Ovary (tissue), 9 donors: Measurements from ENCODE around the gene MYRIP. TPM values are rescaled to one million over a fixed set of nuclear protein-coding genes. Genes with fewer than 3 reads are reported as not detected.
"Not testable (repeated sequence)": the region's sequence is repeated elsewhere in the genome, so short reads cannot be mapped to it uniquely, and the experiment has no call there.

Experiments
- DNase-seq, 5 donors: peaks; one replicate each; pipeline ENCODE4 v3.0.0-alpha.2; 2019 to 2020
- H3K27ac ChIP-seq, 2 donors: fragments of 200-600 bp; one replicate each; pipeline versions ENCODE4 v1.5.1 to v1.8.0; 2019 to 2022
- H3K27me3 ChIP-seq: fragments of 200-600 bp; one replicate; pipeline ENCODE4 v1.8.0; 2022
- H3K36me3 ChIP-seq: fragments of 200-600 bp; sonication (generic); one replicate; pipeline ENCODE4 v1.5.1; 2019
- H3K4me1 ChIP-seq: one replicate; pipeline ENCODE4 v1.8.1; 2013; ENCODE audit warnings: mild to moderate bottlenecking, moderate library complexity; ENCODE audit not compliant: insufficient read depth
- H3K4me3 ChIP-seq: fragments of 200-600 bp; sonication (generic); one replicate; pipeline ENCODE4 v1.5.1; 2017
- H3K9me3 ChIP-seq, 2 donors: fragments of 200-600 bp in 1 of 2; sonication (generic) in 1 of 2; one replicate each; pipeline versions ENCODE4 v1.5.1 to v1.8.1; 2013 to 2019; ENCODE audit warnings: mild to moderate bottlenecking in 1 of 2, moderate library complexity in 1 of 2
- CTCF ChIP-seq, 3 donors: fragments of 450-650 bp in 2 of 3; fragments of 200-600 bp in 1 of 3; IDR thresholded peaks; one replicate each; pipeline versions ENCODE4 v1.5.1 to v1.8.0; 2016 to 2022; ENCODE audit warnings: antibody characterized with exemption in 3 of 3, mild to moderate bottlenecking in 1 of 3
- EP300 ChIP-seq: sonication (generic); formaldehyde crosslinking; IDR thresholded peaks from one replicate; pipeline ENCODE4 v1.6.1; 2017; ENCODE audit warnings: antibody characterized with exemption
- POLR2A ChIP-seq: fragments of 450-650 bp; IDR thresholded peaks from one replicate; pipeline ENCODE4 v1.6.1; 2017; ENCODE audit warnings: antibody characterized with exemption, mild to moderate bottlenecking, moderate library complexity
- WGBS, 3 donors: extraction: QIAGEN DNeasy Blood & Tissue Kit in 1 of 3; methylation state at CpG; one replicate each; pipeline versions ENCODE4 v1.1.5 to v1.1.7; 2013 to 2017; 5-methylcytosine and 5-hydroxymethylcytosine counted together
- intact Hi-C, 4 donors: fragments of 100-400 bp; cut with DNase I; formaldehyde crosslinking; loops; one replicate each; pipeline versions ENCODE4 v1.11.0 to v1.15.1; 2022 to 2023
- polyA plus RNA-seq, 2 donors: library from polyadenylated mRNA; stranded (reverse); fragments of 200-250 nt in 1 of 2; fragments of 350-450 nt in 1 of 2; fragmentation: Illumina TruSeq in 1 of 2; extraction: RNeasy Lipid Tissue Mini Kit (QIAGEN cat#74804) in 1 of 2; gene quantifications; one replicate each; pipeline ENCODE4 v1.2.3, GENCODE V29; 2013 to 2014
- total RNA-seq, 7 donors: library from RNA; depleted of rRNA in 2 of 7; stranded (reverse); fragments of >200 nt in 2 of 7; fragmentation: NEBNext Ultra II Directional in 3 of 7; extraction: Animal tissue kit (Norgen Biotek cat#: 25700) in 3 of 7; gene quantifications; one replicate each; pipeline versions ENCODE4 v1.1.0 to v1.2.4, GENCODE V29; 2016 to 2023
- donor health status: DM: no; HTN: no; CAD: no; lungs with moderate emphysema.
- donor health status: DM: no; HTN: no; CAD: no.
- donor health status: Bipolar disorder and iron deficiency.
- donor health status: DM: yes; HTN: yes; CAD: no.
- donor health status: DM: no; HTN: no; CAD: no.
- donor health status: DM: yes; HTN: yes; CAD: no.

Gene MYRIP
- total and polyA plus RNA-seq, 9 donors: 2.8 to 8.4 (median 4.5) TPM

GRCh38 chr3:39812537-39812936 lies 3.1 kb downstream of the MYRIP start:
- no peak for DNase-seq
- H3K27me3 ChIP-seq: no peaks in the 10 kb centered on the region
- H3K9me3 ChIP-seq: no peaks in the 10 kb centered on the region
- H3K27ac ChIP-seq: no peak overlapping the region
- H3K4me1 ChIP-seq: peaks cover 4% of the 10 kb centered on the region
- TF ChIP-seq POLR2A (no peak), CTCF (IDR thresholded peaks at IDR 0.05) (no peak), EP300 (no peak)
- intact Hi-C loops: no loop called here
- 75 to 89% (median 80%) methylated on average over 2 of the region's 2 CpGs for WGBS, 3 donors
- H3K36me3 ChIP-seq: no peaks in the 10 kb centered on the region
- no peak overlapping the region for H3K4me3 ChIP-seq

GRCh38 chr3:39814007-39814406 lies 4.6 kb downstream of the MYRIP start:
- H3K36me3 ChIP-seq: no peaks in the 10 kb centered on the region
- H3K4me3 ChIP-seq: no peak overlapping the region
- no peak overlapping the region for H3K27ac ChIP-seq
- intact Hi-C loops: no loop called here
- peaks cover 4% of the 10 kb centered on the region for H3K4me1 ChIP-seq
- no peaks in the 10 kb centered on the region for H3K9me3 ChIP-seq
- no peaks in the 10 kb centered on the region for H3K27me3 ChIP-seq
- no peak for DNase-seq
- TF ChIP-seq CTCF (IDR thresholded peaks at IDR 0.05) (no peak), POLR2A (no peak), EP300 (no peak)

DNA sequence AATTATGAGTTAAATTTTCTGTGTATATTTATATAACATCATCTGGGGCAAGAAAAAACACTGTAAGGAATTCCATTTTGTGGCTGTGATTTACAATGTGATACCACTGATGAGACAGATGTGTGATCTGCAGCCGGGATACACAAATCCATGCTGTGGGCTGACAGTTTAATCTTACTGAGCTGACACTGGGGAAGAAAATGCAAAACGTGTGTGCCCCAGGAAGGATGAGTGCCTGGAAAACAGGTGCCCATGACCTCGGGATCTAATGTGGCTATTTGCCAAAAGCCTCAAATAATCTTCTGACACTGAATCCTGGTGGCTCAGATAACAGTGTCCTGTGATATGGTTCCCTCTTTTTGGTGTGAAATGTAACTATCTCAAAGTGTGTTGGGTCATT lies 10.5 kb downstream of the MYRIP start:
- no peak for TF ChIP-seq CTCF (IDR thresholded peaks at IDR 0.05)
- TF ChIP-seq POLR2A: no peak
- TF ChIP-seq EP300: no peak
- DNase-seq: no peak
- Histone ChIP-seq H3K4me3 (no peak overlapping the region), H3K27me3 (no peaks in the 10 kb centered on the region), H3K36me3 (no peaks in the 10 kb centered on the region), H3K4me1 (no peaks in the 10 kb centered on the region), H3K9me3 (no peaks in the 10 kb centered on the region), H3K27ac (no peak overlapping the region)
- intact Hi-C loops: no loop called here
- 17 to 22% (median 20%) methylated on average over 3 of the region's 3 CpGs for WGBS, 3 donors

- WGBS, 3 donors: 94% methylated on average over 4 of the region's 4 CpGs
- intact Hi-C loops, H3K9me3 ChIP-seq, H3K4me3 ChIP-seq, H3K27me3 ChIP-seq, DNase-seq, H3K36me3 ChIP-seq, H3K27ac ChIP-seq, H3K4me1 ChIP-seq: not testable (repeated sequence)
Observed at GRCh38 chr3:39833764-39834163, 24.4 kb downstream of the MYRIP start.

- intact Hi-C loops: no loop called here
- no peaks in the 10 kb centered on the region for H3K36me3 ChIP-seq
- no peak for DNase-seq
- no peaks in the 10 kb centered on the region for H3K27me3 ChIP-seq
- no peak for TF ChIP-seq EP300
- no peaks in the 10 kb centered on the region for H3K4me1 ChIP-seq
- no peak overlapping the region for H3K27ac ChIP-seq
- no peak overlapping the region for H3K4me3 ChIP-seq
- no peaks in the 10 kb centered on the region for H3K9me3 ChIP-seq
- WGBS, 3 donors: 90 to 94% (median 91%) methylated on average over 7 of the region's 7 CpGs
Observed at GRCh38 chr3:39839484-39839883, 30.1 kb downstream of the MYRIP start.

DNA sequence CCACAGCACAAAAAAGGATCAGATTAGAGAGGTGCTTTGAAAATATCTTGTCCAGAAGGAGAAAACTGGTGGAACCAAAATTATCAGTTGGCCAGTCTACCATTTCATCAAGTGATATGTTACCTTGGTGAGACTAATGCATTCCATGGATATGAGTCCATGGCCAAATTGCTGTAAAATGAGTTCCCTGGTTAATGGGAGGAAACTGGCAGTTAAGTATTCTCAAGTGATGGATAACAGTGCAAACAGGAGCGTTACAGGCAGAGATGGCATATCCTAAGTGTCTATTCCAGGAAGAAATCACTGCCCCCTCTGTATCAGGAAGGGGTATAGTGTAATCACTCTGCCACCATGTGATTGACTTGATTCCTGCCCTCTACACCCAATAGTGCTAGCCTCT lies 34.0 kb downstream of the MYRIP start:
- Histone ChIP-seq H3K36me3 (no peaks in the 10 kb centered on the region), H3K27ac (no peak overlapping the region), H3K4me3 (no peak overlapping the region), H3K27me3 (no peaks in the 10 kb centered on the region), H3K4me1 (no peaks in the 10 kb centered on the region), H3K9me3 (no peaks in the 10 kb centered on the region)
- TF ChIP-seq EP300 (no peak), CTCF (IDR thresholded peaks at IDR 0.05) (no peak), POLR2A (no peak)
- 77 to 100% (median 85%) methylated on average over 1 of the region's 1 CpG for WGBS, 3 donors
- intact Hi-C loops: no loop called here
- no peak for DNase-seq
